CD4-positive, alpha-beta T cell treated with Interleukin-1 beta for 1 hour (primary cell): ENCODE results near the gene CDCA7L.

Experiments
- DNase-seq, 2 donors: peaks; one replicate each; pipeline ENCODE4 v3.0.0-alpha.2; 2020 to 2022

The CDCA7L gene

GRCh38 chr7:21945454-21946221 is at the start of gene CDCA7L:
TSS of gene CDCA7L (minus strand) at chr7:21945899. CDS start at chr7:21945804, 95 bp downstream.
- DNase-seq, result peak; percentile 29 to 80

- no peak for DNase-seq
Observed at GRCh38 chr7:21986096-21986495, 40.4 kb upstream of the CDCA7L start.

- DNase-seq, result no peak
Observed at GRCh38 chr7:21984042-21984441, 38.3 kb upstream of the CDCA7L start.

GRCh38 chr7:21983056-21983455 is 37.4 kb upstream of the CDCA7L start:
- DNase-seq, result no peak

- DNase-seq, result no peak
Observed at GRCh38 chr7:21981524-21981923, 35.8 kb upstream of the CDCA7L start.

- DNase-seq, result no peak
Observed at GRCh38 chr7:21980926-21981500, 35.3 kb upstream of the CDCA7L start.

GRCh38 chr7:21972397-21972784 is 26.7 kb upstream of the CDCA7L start:
- no peak for DNase-seq

- no peak for DNase-seq
Observed at GRCh38 chr7:21971780-21972396, 26.2 kb upstream of the CDCA7L start.

- DNase-seq, result no peak
Observed at GRCh38 chr7:21969822-21970221, 24.1 kb upstream of the CDCA7L start.

GRCh38 chr7:21967598-21968003 is 21.9 kb upstream of the CDCA7L start:
- DNase-seq, result peak; percentile 34 to 36

- peak in 1 of 2 donors; percentile 59 for DNase-seq
Observed at GRCh38 chr7:21966271-21966670, 20.6 kb upstream of the CDCA7L start.

- no peak for DNase-seq
Observed at GRCh38 chr7:21965291-21965690, 19.6 kb upstream of the CDCA7L start.

GRCh38 chr7:21962677-21963076 is 17.0 kb upstream of the CDCA7L start:
- no peak for DNase-seq

GRCh38 chr7:21960922-21961321 is 15.2 kb upstream of the CDCA7L start:
- no peak for DNase-seq

- no peak for DNase-seq
Observed at GRCh38 chr7:21959387-21959776, 13.7 kb upstream of the CDCA7L start.

- DNase-seq, result no peak
Observed at GRCh38 chr7:21953781-21954180, 8.1 kb upstream of the CDCA7L start.

GRCh38 chr7:21948887-21949540 is 3.3 kb upstream of the CDCA7L start:
- DNase-seq, result no peak

- no peak for DNase-seq
Observed at GRCh38 chr7:21948364-21948763, 2.7 kb upstream of the CDCA7L start.

GRCh38 chr7:21947946-21948345 is 2.2 kb upstream of the CDCA7L start:
- no peak for DNase-seq

GRCh38 chr7:21947056-21947455 is 1.4 kb upstream of the CDCA7L start:
- DNase-seq, result no peak

GRCh38 chr7:21946222-21946709 is 567 bp upstream of the CDCA7L start:
- no peak for DNase-seq

GRCh38 chr7:21944616-21945453 is 864 bp downstream of the CDCA7L start:
- DNase-seq, result peak; percentile 12 to 33

GRCh38 chr7:21943436-21943835 is 2.3 kb downstream of the CDCA7L start:
- DNase-seq, result no peak
